Stimulated activated CD4-positive, alpha-beta T cell treated with anti-CD3 and anti-CD28 coated beads, TNF-alpha, amount 100 ng/mL, for 4 hours (primary cell): ENCODE measurements around the gene GJB6.
A peak's percentile ranks its signal among the peaks of the same experiment; 100 is the strongest.
"Not testable (repeated sequence)": the region's sequence is repeated elsewhere in the genome, so short reads cannot be mapped to it uniquely, and the experiment has no call there.

Experiments used
- DNase-seq, 3 experiments: peaks; one replicate each; pipeline ENCODE4 v3.0.0-alpha.2; 2020; ENCODE audit warnings: low read depth in 3 of 3

Gene GJB6

GRCh38 chr13:20231839-20232555, at the start of gene GJB6:
TSS of gene GJB6 (minus strand) at chr13:20232319. CDS start at chr13:20223480, 8,839 bp downstream.
- DNase-seq: peak in 1 of 3 experiments; percentile 23

- DNase-seq: not testable (repeated sequence)
Measured at GRCh38 chr13:20276901-20277300, 44.8 kb upstream of the GJB6 start.

- no peak for DNase-seq
Measured at GRCh38 chr13:20274466-20274865, 42.3 kb upstream of the GJB6 start.

- no peak for DNase-seq
Measured at GRCh38 chr13:20272588-20273171, 40.6 kb upstream of the GJB6 start.

GRCh38 chr13:20272104-20272503, 40.0 kb upstream of the GJB6 start:
- no peak for DNase-seq

GRCh38 chr13:20271441-20271840, 39.3 kb upstream of the GJB6 start:
- no peak for DNase-seq

- DNase-seq: no peak
Measured at GRCh38 chr13:20270163-20270865, 38.2 kb upstream of the GJB6 start.

GRCh38 chr13:20264271-20265018, 32.3 kb upstream of the GJB6 start:
- DNase-seq: no peak

- no peak for DNase-seq
Measured at GRCh38 chr13:20263393-20264044, 31.4 kb upstream of the GJB6 start.

- DNase-seq: no peak
Measured at GRCh38 chr13:20258963-20259288, 26.8 kb upstream of the GJB6 start.

- DNase-seq: no peak
Measured at GRCh38 chr13:20258208-20258962, 26.3 kb upstream of the GJB6 start.

GRCh38 chr13:20254076-20254475, 22.0 kb upstream of the GJB6 start:
- no peak for DNase-seq

- DNase-seq: no peak
Measured at GRCh38 chr13:20249913-20250312, 17.8 kb upstream of the GJB6 start.

- no peak for DNase-seq
Measured at GRCh38 chr13:20247963-20248362, 15.8 kb upstream of the GJB6 start.

GRCh38 chr13:20247403-20247802, 15.3 kb upstream of the GJB6 start:
- DNase-seq: no peak

- DNase-seq: no peak
Measured at GRCh38 chr13:20241593-20241992, 9.5 kb upstream of the GJB6 start.

- DNase-seq: no peak
Measured at GRCh38 chr13:20239748-20240147, 7.6 kb upstream of the GJB6 start.

GRCh38 chr13:20232556-20233277, 598 bp upstream of the GJB6 start:
- DNase-seq: no peak

- peak in 1 of 3 experiments; percentile 8 for DNase-seq
Measured at GRCh38 chr13:20230913-20231838, 943 bp downstream of the GJB6 start.
